HG02852 (cell line): ENCODE results near the gene CASR.
"Not testable (repeated sequence)": the region's sequence is repeated elsewhere in the genome, so short reads cannot be mapped to it uniquely, and the experiment has no call there.

Experiments
- ATAC-seq: cut with Tn5 transposase; IDR thresholded peaks from one replicate; pipeline ENCODE4 v1.9.1; 2021; ENCODE audit warnings: mild to moderate bottlenecking, moderate library complexity; ENCODE audit not compliant: unreplicated experiment

The CASR gene, protein sequence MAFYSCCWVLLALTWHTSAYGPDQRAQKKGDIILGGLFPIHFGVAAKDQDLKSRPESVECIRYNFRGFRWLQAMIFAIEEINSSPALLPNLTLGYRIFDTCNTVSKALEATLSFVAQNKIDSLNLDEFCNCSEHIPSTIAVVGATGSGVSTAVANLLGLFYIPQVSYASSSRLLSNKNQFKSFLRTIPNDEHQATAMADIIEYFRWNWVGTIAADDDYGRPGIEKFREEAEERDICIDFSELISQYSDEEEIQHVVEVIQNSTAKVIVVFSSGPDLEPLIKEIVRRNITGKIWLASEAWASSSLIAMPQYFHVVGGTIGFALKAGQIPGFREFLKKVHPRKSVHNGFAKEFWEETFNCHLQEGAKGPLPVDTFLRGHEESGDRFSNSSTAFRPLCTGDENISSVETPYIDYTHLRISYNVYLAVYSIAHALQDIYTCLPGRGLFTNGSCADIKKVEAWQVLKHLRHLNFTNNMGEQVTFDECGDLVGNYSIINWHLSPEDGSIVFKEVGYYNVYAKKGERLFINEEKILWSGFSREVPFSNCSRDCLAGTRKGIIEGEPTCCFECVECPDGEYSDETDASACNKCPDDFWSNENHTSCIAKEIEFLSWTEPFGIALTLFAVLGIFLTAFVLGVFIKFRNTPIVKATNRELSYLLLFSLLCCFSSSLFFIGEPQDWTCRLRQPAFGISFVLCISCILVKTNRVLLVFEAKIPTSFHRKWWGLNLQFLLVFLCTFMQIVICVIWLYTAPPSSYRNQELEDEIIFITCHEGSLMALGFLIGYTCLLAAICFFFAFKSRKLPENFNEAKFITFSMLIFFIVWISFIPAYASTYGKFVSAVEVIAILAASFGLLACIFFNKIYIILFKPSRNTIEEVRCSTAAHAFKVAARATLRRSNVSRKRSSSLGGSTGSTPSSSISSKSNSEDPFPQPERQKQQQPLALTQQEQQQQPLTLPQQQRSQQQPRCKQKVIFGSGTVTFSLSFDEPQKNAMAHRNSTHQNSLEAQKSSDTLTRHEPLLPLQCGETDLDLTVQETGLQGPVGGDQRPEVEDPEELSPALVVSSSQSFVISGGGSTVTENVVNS

DNA sequence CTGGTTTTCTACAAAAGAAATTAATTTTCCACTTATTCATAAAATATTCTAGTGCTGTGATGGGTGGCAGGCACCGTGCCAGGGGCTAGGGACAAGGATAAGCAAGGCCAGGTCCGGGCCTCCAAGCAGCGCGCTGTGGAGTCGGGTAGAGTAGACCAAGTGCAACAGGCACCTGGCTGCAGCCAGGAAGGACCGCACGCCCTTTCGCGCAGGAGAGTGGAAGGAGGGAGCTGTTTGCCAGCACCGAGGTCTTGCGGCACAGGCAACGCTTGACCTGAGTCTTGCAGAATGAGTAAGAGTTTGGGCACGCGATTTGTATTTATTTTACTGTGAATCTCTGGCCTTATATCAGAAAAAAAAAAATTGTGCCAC, at the start of gene CASR:
Gene CASR, plus strand, starts transcription at position 148 of the 372 bp plus-strand sequence. CDS start 70,522 bp downstream, outside the sequence.
- no peak for ATAC-seq

DNA sequence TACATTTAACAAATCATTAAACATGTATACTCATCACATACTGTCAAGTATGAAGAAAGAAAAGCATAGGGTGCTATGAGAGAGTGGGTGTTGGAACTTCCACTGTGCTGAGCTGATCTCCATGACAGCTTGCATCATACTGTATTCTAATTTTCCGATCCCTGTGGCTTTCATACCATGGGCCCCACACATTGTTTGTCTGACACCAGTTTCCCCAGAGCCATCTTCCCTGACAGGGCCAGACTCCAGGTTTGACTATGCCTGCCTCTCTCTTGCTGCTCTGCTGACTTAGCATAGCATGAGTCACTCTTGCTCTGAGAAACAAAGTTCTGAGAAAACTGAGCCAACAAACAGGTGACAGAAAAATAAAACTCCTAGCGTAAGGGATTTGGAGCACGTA, 37.0 kb upstream of the CASR start:
- ATAC-seq = peak; percentile 96

DNA sequence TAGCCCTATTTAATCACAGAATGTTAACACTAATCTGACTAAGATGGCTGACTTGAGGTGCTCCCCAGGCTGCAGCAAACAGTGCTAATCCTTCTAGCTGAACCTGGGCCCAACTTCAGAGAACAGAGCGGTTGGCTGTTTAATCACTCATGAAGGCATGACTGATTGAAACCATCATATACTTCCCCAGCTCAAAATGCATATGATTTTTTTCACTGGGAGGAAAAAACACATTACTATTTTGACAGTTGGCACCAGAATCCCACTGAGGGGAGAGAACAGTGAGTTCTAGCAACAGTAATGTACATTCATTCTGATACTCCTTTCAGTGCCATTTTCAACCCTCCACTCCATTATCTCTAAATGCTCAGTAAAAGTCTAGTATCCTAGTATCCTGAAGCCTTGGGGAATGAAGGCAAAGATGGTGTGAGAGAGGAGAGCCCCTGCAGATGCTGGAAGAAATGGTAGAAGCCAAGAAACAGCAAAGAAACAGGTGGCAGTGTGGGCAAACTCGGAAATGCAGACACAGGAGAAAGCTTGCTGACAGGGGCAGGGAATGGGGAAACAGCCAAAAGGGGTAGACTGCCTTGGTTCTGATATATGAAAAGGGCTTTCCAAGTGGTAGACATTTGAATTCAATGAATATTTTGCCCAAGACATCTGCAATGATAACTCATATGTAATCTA, 34.4 kb upstream of the CASR start:
- no peak for ATAC-seq

DNA sequence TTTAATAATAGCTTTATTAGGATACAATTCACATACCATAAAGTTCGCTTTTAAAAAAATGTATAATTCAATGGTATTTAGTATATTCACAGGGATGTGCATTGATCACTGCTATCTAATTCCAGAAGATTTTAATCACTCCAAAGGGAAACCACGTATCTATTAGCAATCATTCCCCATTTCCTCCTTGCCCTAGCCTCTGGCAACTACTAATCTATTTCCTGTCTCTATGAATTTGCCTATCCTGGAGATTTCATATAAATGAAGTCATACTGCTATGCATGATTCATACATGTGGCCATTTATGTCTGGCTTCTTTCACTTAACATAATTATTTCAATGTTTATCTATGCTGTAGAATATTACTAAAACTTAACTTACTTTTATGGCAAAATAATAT, 32.0 kb upstream of the CASR start:
- ATAC-seq = no peak

DNA sequence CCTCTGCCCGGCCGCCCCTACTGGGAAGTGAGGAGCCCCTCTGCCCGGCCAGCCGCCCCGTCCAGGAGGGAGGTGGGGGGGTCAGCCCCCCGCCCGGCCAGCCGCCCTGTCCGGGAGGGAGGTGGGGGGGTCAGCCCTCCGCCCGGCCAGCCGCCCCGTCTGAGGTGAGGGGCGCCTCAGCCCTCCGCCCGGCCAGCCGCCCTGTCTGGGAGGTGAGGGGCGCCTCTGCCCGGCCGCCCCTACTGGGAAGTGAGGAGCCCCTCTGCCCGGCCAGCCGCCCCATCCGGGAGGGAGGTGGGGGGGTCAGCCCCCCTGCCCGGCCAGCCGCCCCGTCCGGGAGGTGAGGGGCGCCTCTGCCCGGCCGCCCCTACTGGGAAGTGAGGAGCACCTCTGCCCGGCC, 18.5 kb upstream of the CASR start:
- ATAC-seq = not testable (repeated sequence)

DNA sequence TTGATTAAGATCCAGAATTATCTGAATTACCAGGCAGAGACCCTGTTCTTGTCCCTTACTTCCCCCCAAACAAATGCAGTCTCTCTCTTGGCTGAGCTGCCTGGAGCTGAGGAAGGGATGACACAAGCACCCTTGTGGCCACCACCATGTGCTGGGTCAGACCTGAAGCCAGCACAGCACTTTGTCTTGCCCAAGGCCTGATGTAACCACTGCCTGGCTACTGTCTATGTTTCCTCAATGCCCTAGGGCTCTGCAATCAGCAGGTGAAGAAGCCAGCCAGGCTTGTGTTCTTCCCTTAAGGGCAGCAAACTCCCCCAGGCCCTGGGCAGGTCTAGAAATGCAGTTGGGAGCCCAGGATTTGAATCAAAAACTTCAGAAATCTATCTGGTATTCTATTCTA, 15.8 kb upstream of the CASR start:
- no peak for ATAC-seq

DNA sequence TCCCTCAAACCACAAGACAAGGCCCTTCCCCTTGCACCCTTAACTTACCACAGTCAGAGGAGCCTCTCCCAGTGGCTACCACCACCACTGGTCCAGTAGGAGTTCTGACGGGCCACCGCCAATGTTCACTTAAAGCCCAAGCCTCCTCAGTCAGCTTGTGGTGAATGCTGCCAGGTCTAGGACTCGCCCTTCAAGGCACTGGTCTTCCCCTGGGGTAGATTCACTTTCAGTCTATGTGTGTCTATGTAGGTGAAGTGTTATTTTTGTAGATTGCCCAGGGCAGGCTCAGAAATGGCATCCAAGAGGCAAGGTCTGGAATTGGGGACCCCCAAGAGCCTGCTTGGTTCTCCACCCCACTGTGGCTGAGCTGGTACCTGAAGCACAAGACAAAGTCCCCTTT, 15.4 kb upstream of the CASR start:
- no peak for ATAC-seq

DNA sequence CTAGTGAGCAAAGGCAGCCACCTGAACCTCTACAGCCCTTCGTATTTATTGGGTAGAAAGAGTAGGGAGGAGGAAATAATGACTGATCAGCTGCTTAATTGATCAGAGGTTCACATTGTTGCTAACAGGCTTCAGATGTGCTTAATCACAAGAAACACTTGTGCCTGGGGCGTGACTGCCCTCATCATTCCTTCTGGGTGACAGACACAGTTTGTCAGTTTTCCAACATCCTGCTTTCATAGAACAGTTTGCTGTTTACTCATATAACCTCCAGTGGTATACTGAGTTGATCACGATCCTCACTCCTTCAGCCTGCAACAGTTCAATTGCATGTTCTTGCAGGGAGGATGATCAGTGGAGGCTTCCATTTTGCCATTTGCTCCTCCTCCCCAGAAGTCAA, 13.6 kb upstream of the CASR start:
- no peak for ATAC-seq

DNA sequence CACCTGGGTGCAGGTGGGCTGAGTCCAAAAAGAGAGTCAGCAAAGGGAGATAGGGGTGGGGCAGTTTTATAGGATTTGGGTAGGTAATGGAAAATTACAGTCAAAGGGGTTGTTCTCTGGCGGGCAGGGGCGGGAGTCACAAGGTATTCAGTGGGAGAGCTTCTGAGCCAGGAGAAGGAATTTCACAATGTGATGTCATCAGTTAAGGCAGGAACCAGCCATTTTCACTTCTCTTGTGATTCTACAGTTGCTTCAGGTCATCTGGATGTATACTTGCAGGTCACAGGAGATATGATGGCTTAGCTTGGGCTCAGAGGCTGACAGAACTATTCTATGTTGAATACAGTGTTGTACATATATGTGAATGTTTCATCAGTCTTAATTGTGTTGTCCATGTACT, 12.1 kb upstream of the CASR start:
- ATAC-seq = not testable (repeated sequence)

DNA sequence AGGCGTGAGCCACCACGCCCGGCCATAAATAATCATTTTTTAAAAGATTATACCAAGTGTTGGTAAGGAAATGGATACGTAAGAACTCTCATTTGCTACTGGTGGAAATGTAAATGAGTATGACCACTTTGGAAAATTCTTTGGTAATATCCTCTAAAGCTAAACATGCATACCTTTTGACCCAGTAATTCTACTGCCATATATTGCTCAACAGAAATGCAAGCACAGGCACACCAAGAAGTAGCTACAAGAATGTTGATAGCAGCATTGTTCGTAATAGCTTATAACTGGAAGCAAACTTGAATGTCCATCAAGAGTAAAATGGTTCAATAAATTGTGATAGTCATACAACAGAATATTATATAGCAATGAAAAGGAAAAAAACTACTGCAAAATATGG, 4.8 kb upstream of the CASR start:
- ATAC-seq = no peak

DNA sequence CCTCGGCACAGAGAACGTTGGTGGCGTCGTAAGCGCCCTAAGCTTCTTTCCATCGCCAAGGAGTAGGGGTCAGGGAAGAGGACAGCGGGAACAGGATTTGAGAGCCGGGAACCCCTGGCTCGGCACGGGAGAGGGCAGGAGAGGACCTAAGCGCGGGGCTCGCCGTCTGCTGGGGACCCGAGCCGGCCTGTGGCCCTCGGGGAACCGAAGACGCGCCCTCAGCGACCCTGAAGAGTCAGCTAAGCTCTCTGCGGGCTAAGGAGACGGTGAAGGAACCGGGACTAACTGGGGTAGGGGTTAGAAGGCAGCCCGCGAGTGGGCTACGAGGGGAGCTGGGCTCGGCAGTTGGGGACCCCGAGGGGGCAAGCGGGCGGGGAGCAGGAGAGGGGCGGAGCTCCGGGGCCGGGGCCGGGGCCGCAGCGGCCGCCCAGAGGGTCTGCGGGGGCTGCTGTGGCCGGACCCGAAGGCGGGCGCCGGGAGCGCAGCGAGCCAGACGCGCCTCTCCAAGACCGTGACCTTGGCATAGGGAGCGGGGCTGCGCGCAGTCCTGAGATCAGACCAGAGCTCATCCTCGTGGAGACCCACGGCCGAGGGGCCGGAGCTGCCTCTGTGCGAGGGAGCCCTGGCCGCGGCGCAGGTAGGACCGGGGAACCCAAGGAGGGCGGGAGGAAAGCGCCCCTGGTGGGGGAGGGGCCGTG, 574 bp downstream of the CASR start:
- no peak for ATAC-seq

DNA sequence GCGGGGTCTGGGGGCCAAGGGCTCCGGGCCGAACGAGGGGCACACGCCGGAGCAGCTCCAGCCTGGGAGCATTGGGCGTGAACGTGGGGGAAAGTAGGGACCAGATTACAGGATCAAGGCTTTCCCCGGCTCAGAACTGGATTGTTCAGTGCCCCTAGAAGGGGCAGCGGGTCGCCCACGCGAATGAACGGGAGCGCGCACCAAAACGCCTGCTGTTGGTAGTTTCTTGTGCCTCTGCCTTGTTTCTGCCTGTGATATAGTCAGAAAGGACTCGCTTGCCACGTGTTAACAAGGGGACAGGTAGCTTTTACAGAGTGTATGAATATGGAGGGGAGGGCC, 1.1 kb downstream of the CASR start:
- ATAC-seq = no peak

DNA sequence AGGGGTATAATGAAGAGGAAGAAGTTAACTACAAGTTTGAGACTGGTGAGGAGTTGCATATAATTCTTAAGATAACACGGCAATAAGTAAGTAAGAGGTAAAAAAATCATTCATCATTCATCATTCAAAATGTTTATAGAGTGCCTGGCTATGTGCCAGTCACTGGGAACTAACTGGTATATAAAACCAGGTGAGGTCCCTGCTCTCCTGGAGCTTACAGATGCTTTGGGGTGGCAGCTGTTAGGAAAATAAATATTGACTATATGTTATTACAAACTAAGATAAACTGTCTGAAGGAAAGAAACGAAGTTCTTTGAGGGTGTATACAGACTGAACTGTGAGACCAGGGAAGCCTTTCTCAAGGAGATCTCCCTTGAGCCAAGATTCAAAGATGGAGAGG, 2.9 kb downstream of the CASR start:
- ATAC-seq = no peak

DNA sequence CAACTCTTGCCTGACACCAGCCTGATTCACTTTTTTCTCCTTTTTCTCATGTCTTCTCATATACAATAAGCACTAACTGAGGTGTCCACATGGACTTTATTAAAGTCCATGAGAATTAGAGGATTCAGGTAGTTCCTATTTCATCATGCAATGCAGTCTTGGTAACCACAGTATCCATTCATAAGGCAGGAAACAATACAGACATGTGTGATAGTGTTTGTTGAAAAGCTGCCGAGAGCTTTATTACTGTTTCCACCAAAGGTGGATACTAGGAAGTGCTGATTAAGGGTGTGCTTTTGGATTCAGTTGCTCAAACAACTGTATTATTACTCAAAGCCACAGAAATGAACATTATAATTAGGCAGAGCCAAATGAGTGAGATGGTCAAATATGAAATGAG, 5.3 kb downstream of the CASR start:
- no peak for ATAC-seq

DNA sequence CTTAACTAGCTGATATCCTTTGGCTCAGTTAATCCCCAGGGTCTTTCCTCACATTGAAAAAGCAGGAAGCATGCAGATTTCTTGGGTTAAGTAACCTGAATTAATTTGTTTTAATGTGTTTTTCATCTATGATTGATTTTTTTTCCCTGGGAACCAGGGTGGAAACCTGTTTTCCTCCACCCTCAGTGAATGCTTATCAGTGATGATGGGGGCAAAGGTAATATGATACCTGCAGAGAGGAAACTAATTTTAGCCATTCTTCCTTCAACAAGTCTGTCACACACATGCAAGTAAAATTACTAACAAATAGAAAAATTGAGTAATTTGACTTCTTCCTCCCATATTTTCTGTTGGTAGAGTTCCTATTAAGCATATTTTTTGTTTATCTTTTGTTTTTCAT, 5.9 kb downstream of the CASR start:
- ATAC-seq = no peak

DNA sequence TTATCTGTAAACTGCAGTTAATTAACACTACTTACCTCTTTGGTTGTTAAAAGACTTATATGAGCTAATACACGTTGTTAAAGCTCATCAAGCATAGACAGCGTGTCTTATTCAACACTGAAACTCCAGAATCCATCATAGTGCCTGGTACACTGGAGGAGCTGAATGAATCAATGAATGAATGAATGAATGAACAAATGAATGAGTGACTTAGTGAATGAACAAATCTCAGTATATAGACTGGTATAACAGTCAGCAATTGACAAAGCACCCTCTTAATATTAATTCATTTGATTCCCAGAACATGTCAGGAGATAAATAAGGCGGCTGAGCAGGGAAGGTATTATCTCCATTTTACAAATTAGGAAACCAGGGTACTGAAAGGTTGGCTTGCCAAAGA, 7.1 kb downstream of the CASR start:
- no peak for ATAC-seq

DNA sequence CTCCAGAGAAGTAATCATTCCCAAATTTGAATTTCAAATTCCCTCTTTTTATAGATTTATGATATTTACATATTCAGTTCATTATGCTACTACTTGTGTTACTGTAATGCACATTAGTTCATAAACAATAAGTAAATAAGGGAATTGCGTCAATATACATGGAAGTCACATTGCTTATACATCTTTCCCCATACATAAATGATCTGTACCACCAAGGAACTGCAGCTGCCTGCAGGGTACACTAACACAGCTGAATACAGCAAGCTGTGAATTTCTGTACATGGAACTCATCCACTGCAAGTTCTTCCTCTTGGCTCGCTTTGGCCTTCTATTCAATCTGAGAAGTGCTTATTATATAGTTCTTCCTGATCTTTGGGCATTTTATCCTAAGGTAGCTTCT, 15.5 kb downstream of the CASR start:
- no peak for ATAC-seq

DNA sequence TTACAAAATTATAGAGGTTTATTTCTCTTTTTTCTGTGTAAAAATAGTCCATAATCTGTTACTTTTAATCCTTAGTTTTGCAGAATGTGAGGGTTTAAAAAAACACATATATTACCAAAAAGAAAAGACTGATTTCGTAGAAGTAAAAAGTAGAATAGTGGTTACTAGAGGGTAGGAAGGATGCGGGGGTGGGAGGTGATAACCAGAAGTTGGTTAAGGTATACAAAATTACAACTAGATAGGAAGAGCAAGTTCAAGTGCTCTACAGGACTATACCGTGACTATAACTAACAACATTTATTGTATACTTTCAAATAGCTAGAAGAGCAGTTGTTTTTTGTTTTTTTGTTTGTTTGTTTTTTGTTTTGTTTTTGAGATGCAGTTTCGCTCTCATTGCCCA, 16.1 kb downstream of the CASR start:
- ATAC-seq = no peak

DNA sequence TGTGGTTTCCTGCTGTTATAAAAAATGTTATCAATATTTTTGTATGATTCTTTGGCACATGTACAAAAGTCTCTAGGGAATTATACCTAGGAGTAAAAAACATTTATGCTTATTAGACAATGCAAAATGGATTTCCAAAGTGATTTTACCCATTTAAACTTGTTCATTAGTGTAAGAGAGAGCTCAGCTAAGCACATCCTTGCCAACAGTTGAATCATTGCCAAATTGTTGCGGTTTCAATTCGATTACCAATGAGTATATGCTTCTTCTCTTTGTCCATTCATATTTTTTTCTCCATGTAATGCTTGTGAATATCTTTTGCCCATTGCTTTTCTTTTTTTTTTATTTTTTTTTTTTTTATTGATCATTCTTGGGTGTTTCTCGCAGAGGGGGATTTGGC, 17.2 kb downstream of the CASR start:
- ATAC-seq = no peak

DNA sequence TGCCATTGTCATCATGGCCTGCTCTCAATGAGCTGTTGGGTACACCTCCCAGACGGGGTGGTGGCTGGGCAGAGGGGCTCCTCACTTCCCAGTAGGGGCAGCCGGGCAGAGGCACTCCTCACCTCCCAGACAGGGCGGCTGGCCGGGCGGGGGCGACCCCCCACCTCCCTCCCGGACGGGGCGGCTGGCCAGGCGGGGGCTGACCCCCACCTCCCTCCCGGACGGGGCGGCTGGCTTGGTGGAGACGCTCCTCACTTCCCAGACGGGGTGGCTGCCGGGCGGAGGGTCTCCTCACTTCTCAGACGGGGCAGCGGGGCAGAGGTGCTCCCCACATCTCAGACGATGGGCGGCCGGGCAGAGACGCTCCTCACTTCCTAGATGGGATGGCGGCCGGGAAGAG, 18.0 kb downstream of the CASR start:
- ATAC-seq = not testable (repeated sequence)

DNA sequence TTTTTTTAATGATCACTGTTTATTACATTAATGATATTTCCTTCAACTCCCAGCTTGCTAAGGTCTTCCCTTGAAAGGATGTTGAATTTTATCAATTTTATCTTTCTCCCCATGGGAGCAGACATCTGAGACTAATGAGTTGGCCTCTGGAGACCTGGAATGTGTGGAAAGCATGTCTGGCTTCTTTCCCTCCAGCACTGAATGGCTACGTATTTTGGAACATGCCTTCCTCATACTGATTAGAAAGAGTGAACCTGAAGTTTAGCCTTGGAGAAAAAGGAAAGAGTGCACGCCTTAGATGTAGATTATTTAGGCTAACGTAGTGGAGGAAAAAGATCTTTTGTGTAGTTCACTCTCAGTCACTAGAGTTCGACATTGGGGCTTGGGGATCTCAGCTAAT, 25.1 kb downstream of the CASR start:
- ATAC-seq = no peak
